WTC11 (cell line): ENCODE data around the gene LAMA4. TPM values are rescaled to one million over a fixed set of nuclear protein-coding genes. Genes with fewer than 3 reads are reported as not detected.

Experiments used
- ATAC-seq: fragments of 200-7000 bp; cut with Tn5 transposase; 2 replicates; pipeline ENCODE4 v1.10.0; 2021; ENCODE audit warnings: mild to moderate bottlenecking, moderate library complexity
- CTCF ChIA-PET: fragments of 300-600 bp; sonication (Branson Sonifier 250); formaldehyde crosslinking; loops from one replicate; lab custom pipeline; 2021; ENCODE audit warnings: antibody characterized with exemption; lab: Charles Lee
- POLR2A ChIA-PET: fragments of 350-600 bp; sonication (Branson Sonifier 250); formaldehyde crosslinking; loops from one replicate; lab custom pipeline; 2021; ENCODE audit warnings: antibody characterized with exemption; lab: Charles Lee
- DNase-seq: peaks from one replicate; pipeline ENCODE4 v3.0.0; 2021; ENCODE audit warnings: low spot score
- H3K27ac Mint-ChIP-seq: 2 replicates; pipeline ENCODE4 v1.8.0; 2021; ENCODE audit warnings: mixed read lengths
- H3K27me3 Mint-ChIP-seq: 2 replicates; pipeline ENCODE4 v1.8.0; 2021; ENCODE audit warnings: low read depth, mild to moderate bottlenecking, moderate library complexity, mixed read lengths
- H3K36me3 Mint-ChIP-seq: 2 replicates; pipeline ENCODE4 v1.8.0; 2021; ENCODE audit warnings: mixed read lengths
- H3K4me1 Mint-ChIP-seq: 2 replicates; pipeline ENCODE4 v1.8.0; 2022; ENCODE audit warnings: mixed read lengths
- H3K4me3 Mint-ChIP-seq: 2 replicates; pipeline ENCODE4 v1.8.0; 2021; ENCODE audit warnings: mild to moderate bottlenecking, moderate library complexity, mixed read lengths
- H3K9me3 Mint-ChIP-seq: 2 replicates; pipeline ENCODE4 v1.8.0; 2021; ENCODE audit warnings: mixed read lengths
- ATF1 ChIP-seq: sonication (generic); formaldehyde crosslinking; IDR thresholded peaks from 2 replicates; pipeline ENCODE4 v1.8.1; 2023; ENCODE audit warnings: mild to moderate bottlenecking, moderate library complexity, missing genetic modification reagents
- GRHL2 ChIP-seq: fragments of 250-450 bp; sonication (Bioruptor Pico); IDR thresholded peaks from 2 replicates; pipeline ENCODE4 v1.8.0; 2022; ENCODE audit warnings: mild to moderate bottlenecking, moderate library complexity; ENCODE audit not compliant: insufficient replicate concordance, severe bottlenecking
- JUN ChIP-seq: sonication (generic); formaldehyde crosslinking; IDR thresholded peaks from 2 replicates; pipeline ENCODE4 v1.8.0; 2023; ENCODE audit warnings: mild to moderate bottlenecking, missing genetic modification reagents
- KAT7 ChIP-seq: sonication (generic); formaldehyde crosslinking; IDR thresholded peaks from 2 replicates; pipeline ENCODE4 v1.8.1; 2023; ENCODE audit warnings: missing genetic modification reagents, mild to moderate bottlenecking, borderline replicate concordance
- SP1 ChIP-seq: sonication (generic); formaldehyde crosslinking; conservative IDR thresholded peaks from 2 replicates; pipeline ENCODE4 v1.8.1; 2022; ENCODE audit warnings: missing genetic modification reagents
- TCF7 ChIP-seq: sonication (generic); formaldehyde crosslinking; IDR thresholded peaks from 2 replicates; pipeline ENCODE4 v1.8.0; 2022; ENCODE audit warnings: mild to moderate bottlenecking, low read depth, missing genetic modification reagents, moderate library complexity
- ZBTB21 ChIP-seq: sonication (generic); formaldehyde crosslinking; IDR thresholded peaks from 2 replicates; pipeline ENCODE4 v1.8.1; 2023; ENCODE audit warnings: mild to moderate bottlenecking, missing genetic modification reagents, borderline replicate concordance
- ZNF263 ChIP-seq: sonication (generic); formaldehyde crosslinking; IDR thresholded peaks from 2 replicates; pipeline ENCODE4 v1.8.1; 2022; ENCODE audit warnings: low read depth, mild to moderate bottlenecking, moderate library complexity, missing genetic modification reagents
- ZNF416 ChIP-seq: fragments of 250-450 bp; sonication (Bioruptor Pico); IDR thresholded peaks from 2 replicates; pipeline ENCODE4 v1.9.0; 2021; ENCODE audit warnings: mild to moderate bottlenecking, inconsistent platforms
- total RNA-seq: library from RNA; stranded (reverse); gene quantifications from 3 replicates; pipeline ENCODE4 v1.2.3, GENCODE V29; 2021
- TF ChIP-seq, protein P1 (sequence below): fragments of 200-600 bp; IDR thresholded peaks from 2 replicates; pipeline ENCODE4 v1.8.0; 2022; ENCODE audit warnings: antibody characterized with exemption
- TF ChIP-seq, protein P2 (sequence below): sonication (generic); formaldehyde crosslinking; IDR thresholded peaks from 2 replicates; pipeline ENCODE4 v1.8.1; 2023; ENCODE audit warnings: mild to moderate bottlenecking, missing genetic modification reagents
- TF ChIP-seq, protein P3 (sequence below): sonication (generic); formaldehyde crosslinking; IDR thresholded peaks from 2 replicates; pipeline ENCODE4 v1.8.1; 2022; ENCODE audit warnings: mild to moderate bottlenecking, missing genetic modification reagents, moderate library complexity, borderline replicate concordance
- TF ChIP-seq, protein P4 (sequence below): sonication (generic); formaldehyde crosslinking; IDR thresholded peaks from 2 replicates; pipeline ENCODE4 v1.8.1; 2023; ENCODE audit warnings: mild to moderate bottlenecking, missing genetic modification reagents, borderline replicate concordance
- TF ChIP-seq, protein P5 (sequence below): sonication (generic); formaldehyde crosslinking; IDR thresholded peaks from 2 replicates; pipeline ENCODE4 v1.8.0; 2023; ENCODE audit warnings: missing genetic modification reagents, mild to moderate bottlenecking, borderline replicate concordance

The LAMA4 gene
- total RNA-seq, 1 experiment from 2014 or later, result 1.6 TPM

DNA sequence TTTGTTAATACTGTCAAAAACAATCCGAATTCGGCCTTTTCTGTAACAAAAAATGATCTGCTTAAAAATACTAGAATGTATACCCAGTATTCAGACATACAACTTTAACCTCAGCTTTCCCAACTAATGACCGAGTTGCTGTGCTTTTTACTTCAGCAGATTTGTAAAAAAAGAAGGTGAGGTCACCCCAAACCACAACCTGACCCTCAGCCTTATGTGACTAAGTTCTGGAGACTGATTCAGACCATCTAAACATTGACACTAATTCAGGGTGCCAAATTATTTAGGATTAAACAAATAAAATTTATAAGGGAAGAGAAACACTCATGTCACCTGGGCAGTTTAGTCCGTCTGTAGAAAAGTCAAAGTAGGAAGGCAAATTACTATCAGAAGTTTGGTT is 192.8 kb downstream of the LAMA4 start:
- H3K27ac Mint-ChIP-seq, result no peak overlapping the region
- H3K27me3 Mint-ChIP-seq, result no peaks in the 10 kb centered on the region
- ATAC-seq (no peak), DNase-seq (no peak)
- CTCF ChIA-PET, result interaction anchor here (1.5 kb wide), 1 partner anchor 54 kb away, joined by 3 read pairs; no protein-coding TSS in a partner anchor
- POLR2A ChIA-PET, result no interaction called here
- H3K36me3 Mint-ChIP-seq, result no peaks in the 10 kb centered on the region
- TF ChIP-seq KAT7 (CRISPR knock-in tag) (no peak), TCF7 (CRISPR knock-in tag) (no peak), JUN (CRISPR knock-in tag) (no peak), ATF1 (CRISPR knock-in tag) (no peak), ZNF416 (no peak), SP1 (CRISPR knock-in tag) (no peak), GRHL2 (CRISPR knock-in tag) (no peak), ZNF263 (CRISPR knock-in tag) (no peak), ZBTB21 (CRISPR knock-in tag) (no peak)
- TF ChIP-seq, protein P1, sequence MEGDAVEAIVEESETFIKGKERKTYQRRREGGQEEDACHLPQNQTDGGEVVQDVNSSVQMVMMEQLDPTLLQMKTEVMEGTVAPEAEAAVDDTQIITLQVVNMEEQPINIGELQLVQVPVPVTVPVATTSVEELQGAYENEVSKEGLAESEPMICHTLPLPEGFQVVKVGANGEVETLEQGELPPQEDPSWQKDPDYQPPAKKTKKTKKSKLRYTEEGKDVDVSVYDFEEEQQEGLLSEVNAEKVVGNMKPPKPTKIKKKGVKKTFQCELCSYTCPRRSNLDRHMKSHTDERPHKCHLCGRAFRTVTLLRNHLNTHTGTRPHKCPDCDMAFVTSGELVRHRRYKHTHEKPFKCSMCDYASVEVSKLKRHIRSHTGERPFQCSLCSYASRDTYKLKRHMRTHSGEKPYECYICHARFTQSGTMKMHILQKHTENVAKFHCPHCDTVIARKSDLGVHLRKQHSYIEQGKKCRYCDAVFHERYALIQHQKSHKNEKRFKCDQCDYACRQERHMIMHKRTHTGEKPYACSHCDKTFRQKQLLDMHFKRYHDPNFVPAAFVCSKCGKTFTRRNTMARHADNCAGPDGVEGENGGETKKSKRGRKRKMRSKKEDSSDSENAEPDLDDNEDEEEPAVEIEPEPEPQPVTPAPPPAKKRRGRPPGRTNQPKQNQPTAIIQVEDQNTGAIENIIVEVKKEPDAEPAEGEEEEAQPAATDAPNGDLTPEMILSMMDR, result no peak
- TF ChIP-seq, protein P2, sequence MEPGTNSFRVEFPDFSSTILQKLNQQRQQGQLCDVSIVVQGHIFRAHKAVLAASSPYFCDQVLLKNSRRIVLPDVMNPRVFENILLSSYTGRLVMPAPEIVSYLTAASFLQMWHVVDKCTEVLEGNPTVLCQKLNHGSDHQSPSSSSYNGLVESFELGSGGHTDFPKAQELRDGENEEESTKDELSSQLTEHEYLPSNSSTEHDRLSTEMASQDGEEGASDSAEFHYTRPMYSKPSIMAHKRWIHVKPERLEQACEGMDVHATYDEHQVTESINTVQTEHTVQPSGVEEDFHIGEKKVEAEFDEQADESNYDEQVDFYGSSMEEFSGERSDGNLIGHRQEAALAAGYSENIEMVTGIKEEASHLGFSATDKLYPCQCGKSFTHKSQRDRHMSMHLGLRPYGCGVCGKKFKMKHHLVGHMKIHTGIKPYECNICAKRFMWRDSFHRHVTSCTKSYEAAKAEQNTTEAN, result no peak
- TF ChIP-seq, protein P3, sequence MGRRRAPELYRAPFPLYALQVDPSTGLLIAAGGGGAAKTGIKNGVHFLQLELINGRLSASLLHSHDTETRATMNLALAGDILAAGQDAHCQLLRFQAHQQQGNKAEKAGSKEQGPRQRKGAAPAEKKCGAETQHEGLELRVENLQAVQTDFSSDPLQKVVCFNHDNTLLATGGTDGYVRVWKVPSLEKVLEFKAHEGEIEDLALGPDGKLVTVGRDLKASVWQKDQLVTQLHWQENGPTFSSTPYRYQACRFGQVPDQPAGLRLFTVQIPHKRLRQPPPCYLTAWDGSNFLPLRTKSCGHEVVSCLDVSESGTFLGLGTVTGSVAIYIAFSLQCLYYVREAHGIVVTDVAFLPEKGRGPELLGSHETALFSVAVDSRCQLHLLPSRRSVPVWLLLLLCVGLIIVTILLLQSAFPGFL (CRISPR knock-in tag), result no peak
- TF ChIP-seq, protein P4, sequence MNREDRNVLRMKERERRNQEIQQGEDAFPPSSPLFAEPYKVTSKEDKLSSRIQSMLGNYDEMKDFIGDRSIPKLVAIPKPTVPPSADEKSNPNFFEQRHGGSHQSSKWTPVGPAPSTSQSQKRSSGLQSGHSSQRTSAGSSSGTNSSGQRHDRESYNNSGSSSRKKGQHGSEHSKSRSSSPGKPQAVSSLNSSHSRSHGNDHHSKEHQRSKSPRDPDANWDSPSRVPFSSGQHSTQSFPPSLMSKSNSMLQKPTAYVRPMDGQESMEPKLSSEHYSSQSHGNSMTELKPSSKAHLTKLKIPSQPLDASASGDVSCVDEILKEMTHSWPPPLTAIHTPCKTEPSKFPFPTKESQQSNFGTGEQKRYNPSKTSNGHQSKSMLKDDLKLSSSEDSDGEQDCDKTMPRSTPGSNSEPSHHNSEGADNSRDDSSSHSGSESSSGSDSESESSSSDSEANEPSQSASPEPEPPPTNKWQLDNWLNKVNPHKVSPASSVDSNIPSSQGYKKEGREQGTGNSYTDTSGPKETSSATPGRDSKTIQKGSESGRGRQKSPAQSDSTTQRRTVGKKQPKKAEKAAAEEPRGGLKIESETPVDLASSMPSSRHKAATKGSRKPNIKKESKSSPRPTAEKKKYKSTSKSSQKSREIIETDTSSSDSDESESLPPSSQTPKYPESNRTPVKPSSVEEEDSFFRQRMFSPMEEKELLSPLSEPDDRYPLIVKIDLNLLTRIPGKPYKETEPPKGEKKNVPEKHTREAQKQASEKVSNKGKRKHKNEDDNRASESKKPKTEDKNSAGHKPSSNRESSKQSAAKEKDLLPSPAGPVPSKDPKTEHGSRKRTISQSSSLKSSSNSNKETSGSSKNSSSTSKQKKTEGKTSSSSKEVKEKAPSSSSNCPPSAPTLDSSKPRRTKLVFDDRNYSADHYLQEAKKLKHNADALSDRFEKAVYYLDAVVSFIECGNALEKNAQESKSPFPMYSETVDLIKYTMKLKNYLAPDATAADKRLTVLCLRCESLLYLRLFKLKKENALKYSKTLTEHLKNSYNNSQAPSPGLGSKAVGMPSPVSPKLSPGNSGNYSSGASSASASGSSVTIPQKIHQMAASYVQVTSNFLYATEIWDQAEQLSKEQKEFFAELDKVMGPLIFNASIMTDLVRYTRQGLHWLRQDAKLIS, result no peak
- TF ChIP-seq, protein P5, sequence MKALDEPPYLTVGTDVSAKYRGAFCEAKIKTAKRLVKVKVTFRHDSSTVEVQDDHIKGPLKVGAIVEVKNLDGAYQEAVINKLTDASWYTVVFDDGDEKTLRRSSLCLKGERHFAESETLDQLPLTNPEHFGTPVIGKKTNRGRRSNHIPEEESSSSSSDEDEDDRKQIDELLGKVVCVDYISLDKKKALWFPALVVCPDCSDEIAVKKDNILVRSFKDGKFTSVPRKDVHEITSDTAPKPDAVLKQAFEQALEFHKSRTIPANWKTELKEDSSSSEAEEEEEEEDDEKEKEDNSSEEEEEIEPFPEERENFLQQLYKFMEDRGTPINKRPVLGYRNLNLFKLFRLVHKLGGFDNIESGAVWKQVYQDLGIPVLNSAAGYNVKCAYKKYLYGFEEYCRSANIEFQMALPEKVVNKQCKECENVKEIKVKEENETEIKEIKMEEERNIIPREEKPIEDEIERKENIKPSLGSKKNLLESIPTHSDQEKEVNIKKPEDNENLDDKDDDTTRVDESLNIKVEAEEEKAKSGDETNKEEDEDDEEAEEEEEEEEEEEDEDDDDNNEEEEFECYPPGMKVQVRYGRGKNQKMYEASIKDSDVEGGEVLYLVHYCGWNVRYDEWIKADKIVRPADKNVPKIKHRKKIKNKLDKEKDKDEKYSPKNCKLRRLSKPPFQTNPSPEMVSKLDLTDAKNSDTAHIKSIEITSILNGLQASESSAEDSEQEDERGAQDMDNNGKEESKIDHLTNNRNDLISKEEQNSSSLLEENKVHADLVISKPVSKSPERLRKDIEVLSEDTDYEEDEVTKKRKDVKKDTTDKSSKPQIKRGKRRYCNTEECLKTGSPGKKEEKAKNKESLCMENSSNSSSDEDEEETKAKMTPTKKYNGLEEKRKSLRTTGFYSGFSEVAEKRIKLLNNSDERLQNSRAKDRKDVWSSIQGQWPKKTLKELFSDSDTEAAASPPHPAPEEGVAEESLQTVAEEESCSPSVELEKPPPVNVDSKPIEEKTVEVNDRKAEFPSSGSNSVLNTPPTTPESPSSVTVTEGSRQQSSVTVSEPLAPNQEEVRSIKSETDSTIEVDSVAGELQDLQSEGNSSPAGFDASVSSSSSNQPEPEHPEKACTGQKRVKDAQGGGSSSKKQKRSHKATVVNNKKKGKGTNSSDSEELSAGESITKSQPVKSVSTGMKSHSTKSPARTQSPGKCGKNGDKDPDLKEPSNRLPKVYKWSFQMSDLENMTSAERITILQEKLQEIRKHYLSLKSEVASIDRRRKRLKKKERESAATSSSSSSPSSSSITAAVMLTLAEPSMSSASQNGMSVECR, result no peak
- no peaks in the 10 kb centered on the region for H3K9me3 Mint-ChIP-seq
- no peak overlapping the region for H3K4me3 Mint-ChIP-seq
- H3K4me1 Mint-ChIP-seq, result no peaks in the 10 kb centered on the region

Other genes with a start within 250 kb of the LAMA4 start
- not detected in 3 replicates for gene CCN6, start 200.5 kb downstream of the LAMA4 start, total RNA-seq
- gene TUBE1, start 167.1 kb downstream of the LAMA4 start, total RNA-seq, result 15.7 to 17.4 TPM (median 16.9 TPM) in 3 replicates
- gene FAM229B, start 167.0 kb downstream of the LAMA4 start, total RNA-seq, result 19.7 to 26.4 TPM (median 20.0 TPM) in 3 replicates
- not detected in 3 replicates for gene RFPL4B, start 92.8 kb upstream of the LAMA4 start, total RNA-seq